ENCODE data around the gene CLCN1.

GRCh38 chr7:143384148-143384547 is 68.2 kb downstream of the CLCN1 start:
- TF ChIP-seq EZH2 (IDR thresholded peaks at IDR 0.05) (no peak), CTCF (IDR thresholded peaks at IDR 0.05) (no peak), EZH2phosphoT487 (IDR thresholded peaks at IDR 0.05) (no peak)
